Liver (tissue), 9 donors: ENCODE data around the gene NDFIP2. TPM values are rescaled to one million over a fixed set of nuclear protein-coding genes. Genes with fewer than 3 reads are reported as not detected.

Source experiments
- DNase-seq: peaks from one replicate; pipeline ENCODE4 v3.0.0-alpha.2; 2017; ENCODE audit warnings: low spot score
- H3K27ac ChIP-seq, 2 donors: one replicate each; pipeline ENCODE4 v1.7.0; 2013; ENCODE audit warnings: inconsistent platforms in 2 of 2, low read length in 2 of 2, control low read depth in 1 of 2, low read depth in 1 of 2, mild to moderate bottlenecking in 1 of 2
- H3K27me3 ChIP-seq, 4 donors: one replicate each; pipeline versions ENCODE4 v1.6.1 to v1.7.0; 2013; ENCODE audit warnings: low read length in 3 of 4, inconsistent platforms in 1 of 4, mild to moderate bottlenecking in 1 of 4, moderate library complexity in 1 of 4; ENCODE audit not compliant: control insufficient read depth in 4 of 4, insufficient read depth in 4 of 4
- H3K36me3 ChIP-seq, 4 donors: one replicate each; pipeline versions ENCODE4 v1.6.1 to v1.7.0; 2013; ENCODE audit warnings: low read length in 3 of 4, mild to moderate bottlenecking in 3 of 4, low read depth in 1 of 4, moderate library complexity in 1 of 4; ENCODE audit not compliant: control insufficient read depth in 4 of 4, insufficient read depth in 3 of 4
- H3K4me1 ChIP-seq, 4 donors: one replicate each; pipeline versions ENCODE4 v1.6.1 to v1.7.0; 2013; ENCODE audit warnings: low read length in 3 of 4, mild to moderate bottlenecking in 3 of 4, moderate library complexity in 1 of 4; ENCODE audit not compliant: control insufficient read depth in 4 of 4, insufficient read depth in 4 of 4
- H3K4me3 ChIP-seq, 3 donors: one replicate each; pipeline versions ENCODE4 v1.6.1 to v1.7.0; 2013; ENCODE audit warnings: low read length in 3 of 3, control low read depth in 1 of 3, low read depth in 1 of 3, mild to moderate bottlenecking in 1 of 3
- H3K9ac ChIP-seq, 2 donors: one replicate each; pipeline ENCODE4 v1.7.0; 2013; ENCODE audit warnings: low read length in 2 of 2, mild to moderate bottlenecking in 2 of 2, moderate library complexity in 2 of 2, control low read depth in 1 of 2, low read depth in 1 of 2
- H3K9me3 ChIP-seq, 4 donors: one replicate each; pipeline versions ENCODE4 v1.6.1 to v1.7.0; 2013; ENCODE audit warnings: low read length in 3 of 4; ENCODE audit not compliant: control insufficient read depth in 4 of 4
- EGR1 ChIP-seq, 2 donors: IDR thresholded peaks; 2 replicates each; pipeline ENCODE4 v1.6.1; 2016 to 2018; ENCODE audit warnings: antibody characterized with exemption in 2 of 2, low read depth in 2 of 2
- FOXA1 ChIP-seq: IDR thresholded peaks from 2 replicates; pipeline ENCODE4 v1.6.1; 2016; ENCODE audit warnings: antibody characterized with exemption
- FOXA2 ChIP-seq: IDR thresholded peaks from 2 replicates; pipeline ENCODE4 v1.6.1; 2016; ENCODE audit warnings: antibody characterized with exemption
- GABPA ChIP-seq, 2 donors: IDR thresholded peaks in 1 of 2; conservative IDR thresholded peaks in 1 of 2; 2 replicates each; pipeline ENCODE4 v1.6.1; 2016; ENCODE audit warnings: antibody characterized with exemption in 2 of 2, mild to moderate bottlenecking in 1 of 2, moderate library complexity in 1 of 2
- HNF4A ChIP-seq, 2 donors: conservative IDR thresholded peaks; 2 replicates each; pipeline ENCODE4 v1.6.1; 2016; ENCODE audit warnings: antibody characterized with exemption in 2 of 2, mild to moderate bottlenecking in 2 of 2
- HNF4G ChIP-seq: IDR thresholded peaks from 2 replicates; pipeline ENCODE4 v1.6.1; 2016; ENCODE audit warnings: antibody characterized with exemption
- JUND ChIP-seq, 2 donors: IDR thresholded peaks; 2 replicates each; pipeline ENCODE4 v1.6.1; 2016; ENCODE audit warnings: antibody characterized with exemption in 2 of 2
- NR2F2 ChIP-seq: IDR thresholded peaks from 2 replicates; pipeline ENCODE4 v1.6.1; 2016; ENCODE audit warnings: antibody characterized with exemption
- RAD21 ChIP-seq, 2 donors: IDR thresholded peaks; 2 replicates each; pipeline ENCODE4 v1.6.1; 2016; ENCODE audit warnings: antibody characterized with exemption in 2 of 2, mild to moderate bottlenecking in 2 of 2
- RXRA ChIP-seq, 2 donors: IDR thresholded peaks; 2 replicates each; pipeline ENCODE4 v1.6.1; 2017 to 2018; ENCODE audit warnings: antibody characterized with exemption in 2 of 2, mild to moderate bottlenecking in 1 of 2
- SP1 ChIP-seq: IDR thresholded peaks from 2 replicates; pipeline ENCODE4 v1.6.1; 2018; ENCODE audit warnings: antibody characterized with exemption, mild to moderate bottlenecking
- YY1 ChIP-seq: IDR thresholded peaks from 2 replicates; pipeline ENCODE4 v1.6.1; 2016; ENCODE audit warnings: antibody characterized with exemption, mild to moderate bottlenecking
- WGBS: extraction: QIAGEN DNeasy Blood & Tissue Kit; methylation state at CpG from one replicate; pipeline ENCODE4 v1.1.7; 2013; 5-methylcytosine and 5-hydroxymethylcytosine counted together
- polyA plus RNA-seq, 2 donors: library from polyadenylated mRNA; stranded (reverse) in 1 of 2; unstranded in 1 of 2; fragments of 200-250 nt in 1 of 2; fragments of >200 nt in 1 of 2; fragmentation: Nextera tagmentation in 1 of 2; extraction: Ambion mirVana in 1 of 2; gene quantifications; one replicate each; pipeline versions ENCODE4 v1.2.1 to v1.2.3, GENCODE V29; 2013 to 2015
- total RNA-seq, 2 donors: library from RNA; depleted of rRNA; stranded (reverse); fragments of >200 nt; gene quantifications; one replicate each; pipeline ENCODE4 v1.2.3, GENCODE V29; 2014
- TF ChIP-seq, protein P1 (sequence below): IDR thresholded peaks from 2 replicates; pipeline ENCODE4 v1.6.1; 2016; ENCODE audit warnings: antibody characterized with exemption
- TF ChIP-seq, protein P2 (sequence below): IDR thresholded peaks from 2 replicates; pipeline ENCODE4 v1.6.1; 2016; ENCODE audit warnings: antibody characterized with exemption
- TF ChIP-seq, protein P3 (sequence below): IDR thresholded peaks from 2 replicates; pipeline ENCODE4 v1.6.1; 2016; ENCODE audit warnings: antibody characterized with exemption, mild to moderate bottlenecking
- TF ChIP-seq, protein P4 (sequence below): fragments of 150-350 bp; IDR thresholded peaks from 2 replicates; pipeline ENCODE4 v1.5.1; 2017; ENCODE audit warnings: improper control_type of control experiment, low read depth, low read length; ENCODE audit not compliant: missing input control
- TF ChIP-seq, protein P5 (sequence below): IDR thresholded peaks from 2 replicates; pipeline ENCODE4 v1.6.1; 2016; ENCODE audit warnings: antibody characterized with exemption
- donor health status: healthy.
- donor health status: healthy.
- donor health status: healthy.
- donor health status: healthy.
- donor health status: healthy.

The NDFIP2 gene
- total and polyA plus RNA-seq, 4 donors, result 15.5 to 22.2 (median 16.3) TPM

DNA sequence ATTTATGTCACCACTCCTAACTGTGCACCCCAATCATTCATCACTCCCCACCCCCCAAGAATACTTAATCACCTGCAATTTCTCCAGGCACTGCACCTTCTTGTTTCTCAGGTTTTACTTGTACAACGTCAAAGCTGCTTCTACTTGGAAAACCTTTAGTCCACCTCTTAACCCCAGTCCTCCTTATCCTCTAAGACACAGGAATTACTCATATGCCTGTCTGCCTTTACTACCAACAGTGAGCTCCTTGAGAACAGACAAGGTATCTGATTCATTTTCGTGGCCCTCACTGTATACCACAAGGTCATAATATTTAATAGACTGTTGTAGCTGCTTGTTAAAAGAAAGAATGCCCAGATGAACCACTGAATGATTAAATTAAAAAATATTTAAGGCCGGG lies 21.0 kb upstream of the NDFIP2 start:
- TF ChIP-seq RXRA (IDR thresholded peaks at IDR 0.05) (no peak), YY1 (no peak), NR2F2 (no peak), EGR1 (IDR thresholded peaks at IDR 0.05; ENCODE audit: low read depth in 2 of 2) (no peak), JUND (IDR thresholded peaks at IDR 0.05) (no peak), FOXA1 (no peak), SP1 (no peak), RAD21 (IDR thresholded peaks at IDR 0.05) (no peak), HNF4G (no peak)
- TF ChIP-seq, protein P1, sequence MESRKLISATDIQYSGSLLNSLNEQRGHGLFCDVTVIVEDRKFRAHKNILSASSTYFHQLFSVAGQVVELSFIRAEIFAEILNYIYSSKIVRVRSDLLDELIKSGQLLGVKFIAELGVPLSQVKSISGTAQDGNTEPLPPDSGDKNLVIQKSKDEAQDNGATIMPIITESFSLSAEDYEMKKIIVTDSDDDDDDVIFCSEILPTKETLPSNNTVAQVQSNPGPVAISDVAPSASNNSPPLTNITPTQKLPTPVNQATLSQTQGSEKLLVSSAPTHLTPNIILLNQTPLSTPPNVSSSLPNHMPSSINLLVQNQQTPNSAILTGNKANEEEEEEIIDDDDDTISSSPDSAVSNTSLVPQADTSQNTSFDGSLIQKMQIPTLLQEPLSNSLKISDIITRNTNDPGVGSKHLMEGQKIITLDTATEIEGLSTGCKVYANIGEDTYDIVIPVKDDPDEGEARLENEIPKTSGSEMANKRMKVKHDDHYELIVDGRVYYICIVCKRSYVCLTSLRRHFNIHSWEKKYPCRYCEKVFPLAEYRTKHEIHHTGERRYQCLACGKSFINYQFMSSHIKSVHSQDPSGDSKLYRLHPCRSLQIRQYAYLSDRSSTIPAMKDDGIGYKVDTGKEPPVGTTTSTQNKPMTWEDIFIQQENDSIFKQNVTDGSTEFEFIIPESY, result no peak
- TF ChIP-seq, protein P2, sequence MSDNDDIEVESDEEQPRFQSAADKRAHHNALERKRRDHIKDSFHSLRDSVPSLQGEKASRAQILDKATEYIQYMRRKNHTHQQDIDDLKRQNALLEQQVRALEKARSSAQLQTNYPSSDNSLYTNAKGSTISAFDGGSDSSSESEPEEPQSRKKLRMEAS, result no peak
- H3K9me3 ChIP-seq, result no peaks in the 10 kb centered on the region
- H3K4me1 ChIP-seq, result no peaks in the 10 kb centered on the region
- no peak overlapping the region for H3K4me3 ChIP-seq
- DNase-seq, result no peak
- H3K9ac ChIP-seq, result no peak overlapping the region
- WGBS, result 88% methylated on average over 3 of the region's 3 CpGs
- no peaks in the 10 kb centered on the region for H3K36me3 ChIP-seq
- H3K27ac ChIP-seq, result no peak overlapping the region
- no peaks in the 10 kb centered on the region for H3K27me3 ChIP-seq

DNA sequence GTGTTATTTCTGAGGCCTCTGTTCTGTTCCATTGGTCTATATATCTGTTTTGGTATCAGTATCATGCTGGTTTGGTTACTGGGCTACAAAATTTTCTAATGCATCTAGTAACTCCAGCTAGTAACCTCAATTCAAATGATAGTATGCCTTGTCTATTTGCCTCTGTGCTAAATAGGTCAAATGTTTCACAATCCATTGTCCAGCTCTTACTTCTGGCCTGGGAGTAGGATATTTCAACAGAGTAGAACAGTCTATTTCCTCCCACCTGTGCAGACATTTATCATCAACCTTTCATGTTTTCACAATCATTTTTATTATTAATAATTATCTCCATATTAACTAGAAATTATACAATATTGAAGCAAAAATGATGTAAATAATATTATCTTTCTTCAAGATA lies 18.1 kb upstream of the NDFIP2 start:
- TF ChIP-seq, protein P3, sequence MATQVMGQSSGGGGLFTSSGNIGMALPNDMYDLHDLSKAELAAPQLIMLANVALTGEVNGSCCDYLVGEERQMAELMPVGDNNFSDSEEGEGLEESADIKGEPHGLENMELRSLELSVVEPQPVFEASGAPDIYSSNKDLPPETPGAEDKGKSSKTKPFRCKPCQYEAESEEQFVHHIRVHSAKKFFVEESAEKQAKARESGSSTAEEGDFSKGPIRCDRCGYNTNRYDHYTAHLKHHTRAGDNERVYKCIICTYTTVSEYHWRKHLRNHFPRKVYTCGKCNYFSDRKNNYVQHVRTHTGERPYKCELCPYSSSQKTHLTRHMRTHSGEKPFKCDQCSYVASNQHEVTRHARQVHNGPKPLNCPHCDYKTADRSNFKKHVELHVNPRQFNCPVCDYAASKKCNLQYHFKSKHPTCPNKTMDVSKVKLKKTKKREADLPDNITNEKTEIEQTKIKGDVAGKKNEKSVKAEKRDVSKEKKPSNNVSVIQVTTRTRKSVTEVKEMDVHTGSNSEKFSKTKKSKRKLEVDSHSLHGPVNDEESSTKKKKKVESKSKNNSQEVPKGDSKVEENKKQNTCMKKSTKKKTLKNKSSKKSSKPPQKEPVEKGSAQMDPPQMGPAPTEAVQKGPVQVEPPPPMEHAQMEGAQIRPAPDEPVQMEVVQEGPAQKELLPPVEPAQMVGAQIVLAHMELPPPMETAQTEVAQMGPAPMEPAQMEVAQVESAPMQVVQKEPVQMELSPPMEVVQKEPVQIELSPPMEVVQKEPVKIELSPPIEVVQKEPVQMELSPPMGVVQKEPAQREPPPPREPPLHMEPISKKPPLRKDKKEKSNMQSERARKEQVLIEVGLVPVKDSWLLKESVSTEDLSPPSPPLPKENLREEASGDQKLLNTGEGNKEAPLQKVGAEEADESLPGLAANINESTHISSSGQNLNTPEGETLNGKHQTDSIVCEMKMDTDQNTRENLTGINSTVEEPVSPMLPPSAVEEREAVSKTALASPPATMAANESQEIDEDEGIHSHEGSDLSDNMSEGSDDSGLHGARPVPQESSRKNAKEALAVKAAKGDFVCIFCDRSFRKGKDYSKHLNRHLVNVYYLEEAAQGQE, result no peak
- TF ChIP-seq YY1 (no peak), RXRA (IDR thresholded peaks at IDR 0.05) (peak; percentile 7 to 21), EGR1 (IDR thresholded peaks at IDR 0.05; ENCODE audit: low read depth in 2 of 2) (no peak), FOXA2 (no peak), HNF4G (no peak), SP1 (peak; percentile 27), FOXA1 (no peak), JUND (IDR thresholded peaks at IDR 0.05) (no peak), HNF4A (conservative IDR thresholded peaks at IDR 0.05) (peak; percentile 16 to 43), RAD21 (IDR thresholded peaks at IDR 0.05) (peak in 1 of 2 donors; percentile 20), NR2F2 (no peak), GABPA (IDR thresholded peaks at IDR 0.05 in 1 of 2, conservative IDR thresholded peaks at IDR 0.05 in 1 of 2) (no peak)
- TF ChIP-seq, protein P4, sequence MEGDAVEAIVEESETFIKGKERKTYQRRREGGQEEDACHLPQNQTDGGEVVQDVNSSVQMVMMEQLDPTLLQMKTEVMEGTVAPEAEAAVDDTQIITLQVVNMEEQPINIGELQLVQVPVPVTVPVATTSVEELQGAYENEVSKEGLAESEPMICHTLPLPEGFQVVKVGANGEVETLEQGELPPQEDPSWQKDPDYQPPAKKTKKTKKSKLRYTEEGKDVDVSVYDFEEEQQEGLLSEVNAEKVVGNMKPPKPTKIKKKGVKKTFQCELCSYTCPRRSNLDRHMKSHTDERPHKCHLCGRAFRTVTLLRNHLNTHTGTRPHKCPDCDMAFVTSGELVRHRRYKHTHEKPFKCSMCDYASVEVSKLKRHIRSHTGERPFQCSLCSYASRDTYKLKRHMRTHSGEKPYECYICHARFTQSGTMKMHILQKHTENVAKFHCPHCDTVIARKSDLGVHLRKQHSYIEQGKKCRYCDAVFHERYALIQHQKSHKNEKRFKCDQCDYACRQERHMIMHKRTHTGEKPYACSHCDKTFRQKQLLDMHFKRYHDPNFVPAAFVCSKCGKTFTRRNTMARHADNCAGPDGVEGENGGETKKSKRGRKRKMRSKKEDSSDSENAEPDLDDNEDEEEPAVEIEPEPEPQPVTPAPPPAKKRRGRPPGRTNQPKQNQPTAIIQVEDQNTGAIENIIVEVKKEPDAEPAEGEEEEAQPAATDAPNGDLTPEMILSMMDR, result no peak
- TF ChIP-seq, protein P5, sequence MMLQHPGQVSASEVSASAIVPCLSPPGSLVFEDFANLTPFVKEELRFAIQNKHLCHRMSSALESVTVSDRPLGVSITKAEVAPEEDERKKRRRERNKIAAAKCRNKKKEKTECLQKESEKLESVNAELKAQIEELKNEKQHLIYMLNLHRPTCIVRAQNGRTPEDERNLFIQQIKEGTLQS, result no peak
- TF ChIP-seq, protein P2, result no peak
- no peak overlapping the region for H3K27ac ChIP-seq
- no peak for DNase-seq
- H3K4me3 ChIP-seq, result no peak overlapping the region
- H3K9me3 ChIP-seq, result no peaks in the 10 kb centered on the region
- H3K36me3 ChIP-seq, result no peaks in the 10 kb centered on the region
- H3K27me3 ChIP-seq, result no peaks in the 10 kb centered on the region
- no peak overlapping the region for H3K9ac ChIP-seq
- no peaks in the 10 kb centered on the region for H3K4me1 ChIP-seq
